Testis (tissue), 2 donors: ENCODE data around the gene L1CAM.

ENCODE experiments used
- POLR2A ChIP-seq: fragments of 450-650 bp; IDR thresholded peaks from one replicate; pipeline ENCODE4 v1.6.1; 2017; ENCODE audit warnings: antibody characterized with exemption, mild to moderate bottlenecking, moderate library complexity
- TF ChIP-seq, protein P1 (sequence below), 3 experiments: fragments of 450-650 bp in 2 of 3; fragments of 200-600 bp in 1 of 3; sonication (generic) in 1 of 3; IDR thresholded peaks; one replicate each; pipeline ENCODE4 v1.5.1; 2016 to 2019; ENCODE audit warnings: antibody characterized with exemption in 3 of 3, mild to moderate bottlenecking in 2 of 3, moderate library complexity in 1 of 3

DNA sequence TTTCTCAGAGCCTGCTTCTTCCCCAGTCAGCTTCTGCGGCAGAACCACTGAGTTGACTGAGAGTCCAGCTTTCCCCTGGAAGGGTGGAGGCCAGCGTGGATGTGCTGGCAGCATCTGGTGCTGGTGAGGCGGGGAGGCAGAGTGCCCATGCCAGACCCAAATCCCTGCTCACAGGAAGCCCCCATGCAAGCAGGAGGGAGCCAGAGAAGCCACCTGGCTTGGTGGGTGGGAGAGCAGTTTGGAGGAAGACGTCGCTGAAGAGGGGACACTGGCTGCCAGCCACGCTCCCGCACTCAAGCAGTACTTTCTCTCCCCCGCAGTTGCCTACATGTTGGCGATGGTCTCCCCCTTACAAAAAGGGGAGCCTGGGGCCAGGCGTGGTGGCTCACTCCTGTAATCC, 61.6 kb downstream of the L1CAM start:
- no peak for TF ChIP-seq POLR2A
- TF ChIP-seq, protein P1, sequence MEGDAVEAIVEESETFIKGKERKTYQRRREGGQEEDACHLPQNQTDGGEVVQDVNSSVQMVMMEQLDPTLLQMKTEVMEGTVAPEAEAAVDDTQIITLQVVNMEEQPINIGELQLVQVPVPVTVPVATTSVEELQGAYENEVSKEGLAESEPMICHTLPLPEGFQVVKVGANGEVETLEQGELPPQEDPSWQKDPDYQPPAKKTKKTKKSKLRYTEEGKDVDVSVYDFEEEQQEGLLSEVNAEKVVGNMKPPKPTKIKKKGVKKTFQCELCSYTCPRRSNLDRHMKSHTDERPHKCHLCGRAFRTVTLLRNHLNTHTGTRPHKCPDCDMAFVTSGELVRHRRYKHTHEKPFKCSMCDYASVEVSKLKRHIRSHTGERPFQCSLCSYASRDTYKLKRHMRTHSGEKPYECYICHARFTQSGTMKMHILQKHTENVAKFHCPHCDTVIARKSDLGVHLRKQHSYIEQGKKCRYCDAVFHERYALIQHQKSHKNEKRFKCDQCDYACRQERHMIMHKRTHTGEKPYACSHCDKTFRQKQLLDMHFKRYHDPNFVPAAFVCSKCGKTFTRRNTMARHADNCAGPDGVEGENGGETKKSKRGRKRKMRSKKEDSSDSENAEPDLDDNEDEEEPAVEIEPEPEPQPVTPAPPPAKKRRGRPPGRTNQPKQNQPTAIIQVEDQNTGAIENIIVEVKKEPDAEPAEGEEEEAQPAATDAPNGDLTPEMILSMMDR (IDR thresholded peaks at IDR 0.05) = no peak
